Measurements from ENCODE around the gene OR52L1.

Gene OR52L1

GRCh38 chr11:5938603-5938965 lies 48.2 kb downstream of the OR52L1 start:
- no peak for DNase-seq

- DNase-seq: no peak
Observed at GRCh38 chr11:5937868-5938602, 48.8 kb downstream of the OR52L1 start.

All from NCI-H526 treated with DMSO at 0.1 percent for 48 hours (cell line).